DND-41 (cell line): ENCODE results near the gene SPSB1.

Source experiments
- ATAC-seq: fragments of 200-7000 bp; cut with Tn5 transposase; 3 replicates; pipeline ENCODE4 v1.9.1; 2021; ENCODE audit warnings: low read depth; ENCODE audit not compliant: insufficient read depth
- DNase-seq: peaks from one replicate; pipeline ENCODE4 v3.0.0-alpha.2; 2020
- H2AFZ ChIP-seq: 2 replicates; pipeline ENCODE4 v1.6.0; 2012; ENCODE audit warnings: low read depth, low read length
- H3K27ac ChIP-seq: 2 replicates; pipeline ENCODE4 v1.5.1; 2012; ENCODE audit warnings: low read length, inconsistent platforms
- H3K27me3 ChIP-seq: fragments of 200-600 bp; sonication (generic); 2 replicates; pipeline ENCODE4 v1.6.0; 2012; ENCODE audit warnings: low read length, mild to moderate bottlenecking, inconsistent platforms; ENCODE audit not compliant: insufficient read depth, poor library complexity
- H3K36me3 ChIP-seq: 2 replicates; pipeline ENCODE4 v1.5.1; 2012; ENCODE audit warnings: low read length, inconsistent platforms; ENCODE audit not compliant: insufficient read depth
- H3K4me1 ChIP-seq: 2 replicates; pipeline ENCODE4 v1.5.1; 2012; ENCODE audit warnings: mild to moderate bottlenecking, low read length; ENCODE audit not compliant: insufficient read depth
- H3K4me2 ChIP-seq: 2 replicates; pipeline ENCODE4 v1.6.0; 2012; ENCODE audit warnings: mild to moderate bottlenecking, moderate library complexity, low read length, inconsistent platforms; ENCODE audit not compliant: insufficient read depth
- H3K4me3 ChIP-seq, 2 experiments: fragments of 200-600 bp in 1 of 2; shearing (Covaris generic) in 1 of 2; 2 replicates each; pipeline ENCODE4 v1.5.1; 2012 to 2016; ENCODE audit warnings: inconsistent platforms in 2 of 2, low read length in 2 of 2, mild to moderate bottlenecking in 2 of 2, low read depth in 1 of 2, moderate library complexity in 1 of 2
- H3K79me2 ChIP-seq: 2 replicates; pipeline ENCODE4 v1.6.0; 2012; ENCODE audit warnings: low read length, inconsistent platforms; ENCODE audit not compliant: insufficient read depth
- H3K9ac ChIP-seq: 2 replicates; pipeline ENCODE4 v1.6.0; 2012; ENCODE audit warnings: low read depth, mild to moderate bottlenecking, inconsistent platforms, low read length, moderate library complexity
- H3K9me3 ChIP-seq: 2 replicates; pipeline ENCODE4 v1.5.1; 2012; ENCODE audit warnings: low read length, moderate library complexity, mild to moderate bottlenecking, inconsistent platforms; ENCODE audit not compliant: insufficient read depth, severe bottlenecking
- H4K20me1 ChIP-seq: 2 replicates; pipeline ENCODE4 v1.6.0; 2012; ENCODE audit warnings: low read length; ENCODE audit not compliant: insufficient read depth
- EZH2 ChIP-seq: IDR thresholded peaks from 3 replicates; pipeline ENCODE4 v1.6.1; 2012; ENCODE audit warnings: borderline replicate concordance, low read depth, mild to moderate bottlenecking, moderate library complexity, low read length, inconsistent platforms; ENCODE audit not compliant: severe bottlenecking
- TF ChIP-seq, protein P1 (sequence below): IDR thresholded peaks from 2 replicates; pipeline ENCODE4 v1.5.1; 2012; ENCODE audit warnings: borderline replicate concordance, low read length, moderate library complexity, mild to moderate bottlenecking; ENCODE audit not compliant: poor library complexity, severe bottlenecking; ENCODE audit errors: extremely low read depth

SPSB1 gene

DNA sequence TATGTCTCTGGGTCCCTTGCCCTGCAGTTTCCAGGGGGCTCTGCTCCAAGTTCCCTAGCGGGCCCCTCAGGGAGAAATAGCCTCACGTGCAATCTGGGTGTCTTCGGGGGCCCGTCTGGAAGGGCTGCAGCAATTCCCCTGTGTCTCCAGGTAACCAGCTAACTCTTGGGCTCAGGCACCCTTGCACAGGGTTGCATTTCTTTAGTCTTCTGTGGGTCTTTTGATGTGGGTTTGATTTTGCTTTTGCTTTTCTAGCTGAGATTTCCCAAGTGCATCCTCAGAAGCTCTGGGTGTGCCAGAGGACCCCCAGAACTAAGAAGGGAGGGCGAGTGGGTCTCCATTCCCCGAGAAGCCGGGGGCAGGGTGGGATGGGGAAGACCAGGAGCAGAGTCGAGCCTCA, 75.7 kb downstream of the SPSB1 start:
- H3K27ac ChIP-seq, result no peak overlapping the region
- peaks cover 63% of the 10 kb centered on the region for H3K36me3 ChIP-seq
- H3K4me1 ChIP-seq, result peaks cover 4% of the 10 kb centered on the region
- H4K20me1 ChIP-seq, result peaks cover 72% of the 10 kb centered on the region
- H3K4me2 ChIP-seq, result no peak overlapping the region
- H3K9ac ChIP-seq, result no peak overlapping the region
- H3K4me3 ChIP-seq, result no peak overlapping the region
- H3K79me2 ChIP-seq, result peaks cover 52% of the 10 kb centered on the region
- H3K27me3 ChIP-seq, result no peaks in the 10 kb centered on the region
- DNase-seq (peak; percentile 60), ATAC-seq (peak; percentile 87)
- H2AFZ ChIP-seq, result no peak overlapping the region
- no peak for TF ChIP-seq EZH2
- TF ChIP-seq, protein P1, sequence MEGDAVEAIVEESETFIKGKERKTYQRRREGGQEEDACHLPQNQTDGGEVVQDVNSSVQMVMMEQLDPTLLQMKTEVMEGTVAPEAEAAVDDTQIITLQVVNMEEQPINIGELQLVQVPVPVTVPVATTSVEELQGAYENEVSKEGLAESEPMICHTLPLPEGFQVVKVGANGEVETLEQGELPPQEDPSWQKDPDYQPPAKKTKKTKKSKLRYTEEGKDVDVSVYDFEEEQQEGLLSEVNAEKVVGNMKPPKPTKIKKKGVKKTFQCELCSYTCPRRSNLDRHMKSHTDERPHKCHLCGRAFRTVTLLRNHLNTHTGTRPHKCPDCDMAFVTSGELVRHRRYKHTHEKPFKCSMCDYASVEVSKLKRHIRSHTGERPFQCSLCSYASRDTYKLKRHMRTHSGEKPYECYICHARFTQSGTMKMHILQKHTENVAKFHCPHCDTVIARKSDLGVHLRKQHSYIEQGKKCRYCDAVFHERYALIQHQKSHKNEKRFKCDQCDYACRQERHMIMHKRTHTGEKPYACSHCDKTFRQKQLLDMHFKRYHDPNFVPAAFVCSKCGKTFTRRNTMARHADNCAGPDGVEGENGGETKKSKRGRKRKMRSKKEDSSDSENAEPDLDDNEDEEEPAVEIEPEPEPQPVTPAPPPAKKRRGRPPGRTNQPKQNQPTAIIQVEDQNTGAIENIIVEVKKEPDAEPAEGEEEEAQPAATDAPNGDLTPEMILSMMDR, result no peak
- no peaks in the 10 kb centered on the region for H3K9me3 ChIP-seq

DNA sequence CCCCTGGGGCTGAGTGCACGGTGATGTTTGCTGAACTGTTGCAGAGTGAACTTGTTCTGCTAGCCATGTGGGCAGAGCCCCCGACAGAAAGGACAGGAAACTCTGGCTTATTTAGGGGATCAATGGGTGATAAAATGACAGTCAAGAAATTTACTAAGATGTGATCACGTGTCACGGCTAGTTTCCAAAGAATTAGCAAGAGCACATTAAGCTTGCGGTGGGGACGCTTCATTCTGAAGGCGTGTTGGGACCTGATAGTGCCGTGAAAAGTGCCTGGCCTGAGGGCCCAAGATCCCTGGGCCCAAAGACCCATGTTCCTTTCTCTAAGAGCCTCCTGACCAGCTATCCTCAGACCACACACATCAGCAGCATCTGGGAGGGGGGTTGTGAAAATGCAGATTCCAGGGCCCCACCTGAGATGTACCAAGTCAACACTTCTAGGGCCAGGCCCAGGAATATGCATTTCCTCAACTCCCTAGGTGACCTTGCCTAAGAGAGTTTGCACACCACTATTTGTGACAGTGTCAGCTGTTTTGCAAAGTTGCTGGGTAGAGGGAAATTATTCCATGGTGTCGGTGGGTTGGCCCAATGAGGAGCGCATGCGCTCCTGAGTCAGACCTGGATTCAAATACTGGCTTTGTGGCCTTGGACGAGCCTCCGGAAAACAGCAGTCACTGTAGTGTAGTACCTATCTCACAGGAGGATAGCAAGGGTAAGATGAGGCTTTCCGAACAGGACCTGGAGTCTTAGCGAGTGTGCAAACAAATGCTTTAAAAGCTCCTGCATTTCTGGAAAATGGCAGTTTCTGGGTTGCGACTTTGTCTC, 77.5 kb downstream of the SPSB1 start:
- Histone ChIP-seq H3K9ac (no peak overlapping the region), H3K4me1 (peaks cover 4% of the 10 kb centered on the region; the same call in 1 of the 2 replicates), H3K4me2 (no peak overlapping the region), H3K4me3 (no peak overlapping the region), H3K27me3 (no peaks in the 10 kb centered on the region), H2AFZ (no peak overlapping the region), H3K79me2 (peaks cover 34% of the 10 kb centered on the region), H3K9me3 (no peaks in the 10 kb centered on the region), H3K36me3 (peaks cover 51% of the 10 kb centered on the region), H4K20me1 (peaks cover 57% of the 10 kb centered on the region), H3K27ac (no peak overlapping the region)
- no peak for TF ChIP-seq EZH2
- TF ChIP-seq, protein P1, result no peak
- DNase-seq (no peak), ATAC-seq (no peak)

DNA sequence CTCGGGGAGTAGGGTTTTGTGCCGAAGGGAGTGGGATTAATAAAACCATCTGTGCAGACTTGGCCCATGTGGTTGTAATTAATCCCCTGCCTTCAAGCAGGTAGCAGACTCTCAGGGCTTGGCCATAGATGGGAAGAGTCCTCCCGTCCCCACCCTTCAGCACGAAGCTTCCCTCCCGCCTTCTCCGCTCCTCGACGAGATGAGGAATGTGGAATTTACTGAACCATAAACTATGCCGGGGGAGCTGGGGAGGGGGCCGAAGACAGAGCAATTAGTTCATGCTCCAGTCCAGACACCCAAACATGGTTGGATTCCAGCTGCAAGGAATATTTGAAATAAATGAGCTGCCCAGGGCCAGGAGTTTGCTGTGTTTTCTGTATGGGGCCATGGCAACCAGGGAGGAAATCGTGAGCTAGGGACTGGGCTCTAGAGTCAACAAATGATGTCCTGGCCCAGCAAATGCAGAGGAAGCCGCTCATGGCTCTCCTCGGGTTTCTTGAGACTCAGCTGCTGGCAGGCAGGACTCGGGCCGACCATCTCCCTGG, 78.8 kb downstream of the SPSB1 start:
- H3K27me3 ChIP-seq, result no peaks in the 10 kb centered on the region
- H3K79me2 ChIP-seq, result peaks cover 22% of the 10 kb centered on the region
- ATAC-seq (no peak), DNase-seq (no peak)
- TF ChIP-seq EZH2, result no peak
- TF ChIP-seq, protein P1, result no peak
- no peak overlapping the region for H3K27ac ChIP-seq
- H3K9ac ChIP-seq, result no peak overlapping the region
- H4K20me1 ChIP-seq, result peaks cover 45% of the 10 kb centered on the region
- H3K9me3 ChIP-seq, result no peaks in the 10 kb centered on the region
- peaks cover 41% of the 10 kb centered on the region for H3K36me3 ChIP-seq
- H3K4me3 ChIP-seq, result no peak overlapping the region
- H2AFZ ChIP-seq, result no peak overlapping the region
- peaks cover 4% of the 10 kb centered on the region; the same call in 1 of the 2 replicates for H3K4me1 ChIP-seq
- no peak overlapping the region for H3K4me2 ChIP-seq
